GM12874 (cell line): ENCODE measurements around the gene IGSF9.

ENCODE experiments used
- TF ChIP-seq, protein P1 (sequence below): IDR thresholded peaks from 2 replicates; pipeline ENCODE4 v1.5.1; 2011; ENCODE audit warnings: low read depth, mild to moderate bottlenecking, control low read depth, low read length, moderate library complexity; ENCODE audit not compliant: insufficient read depth

IGSF9 gene

DNA sequence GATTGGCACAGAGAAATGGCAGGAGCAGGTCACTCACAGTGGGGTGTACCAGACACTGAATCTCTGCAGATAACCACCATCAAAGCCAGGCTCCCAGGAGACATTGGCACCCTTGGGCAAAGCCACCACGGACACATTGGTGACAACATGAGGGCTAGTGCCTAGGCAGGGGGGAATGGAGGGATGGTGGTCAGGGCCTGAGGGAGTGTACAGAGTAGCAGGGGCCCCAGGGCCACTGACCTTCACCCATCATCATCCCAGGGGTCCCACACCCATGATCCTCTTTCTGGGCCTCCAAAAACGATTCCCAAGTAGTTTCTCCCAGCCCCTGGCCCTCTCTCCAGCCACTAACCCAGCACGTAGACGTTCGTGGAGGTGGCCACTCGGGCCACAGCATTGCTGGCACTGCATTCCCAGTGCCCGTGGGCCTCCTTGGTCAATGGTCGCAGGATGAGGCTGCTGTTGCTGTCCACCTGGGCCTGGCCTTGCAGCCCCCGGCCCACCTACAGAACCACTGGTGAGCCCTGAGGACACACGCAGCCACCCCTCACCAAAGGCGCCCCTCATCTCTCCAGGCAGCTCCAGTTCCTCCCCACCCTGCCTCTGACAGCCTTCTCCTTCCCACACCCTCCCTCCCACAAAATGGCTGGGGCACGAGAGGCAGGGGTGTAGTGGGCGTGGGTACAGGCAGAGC is 14.2 kb downstream of the IGSF9 start:
- TF ChIP-seq, protein P1, sequence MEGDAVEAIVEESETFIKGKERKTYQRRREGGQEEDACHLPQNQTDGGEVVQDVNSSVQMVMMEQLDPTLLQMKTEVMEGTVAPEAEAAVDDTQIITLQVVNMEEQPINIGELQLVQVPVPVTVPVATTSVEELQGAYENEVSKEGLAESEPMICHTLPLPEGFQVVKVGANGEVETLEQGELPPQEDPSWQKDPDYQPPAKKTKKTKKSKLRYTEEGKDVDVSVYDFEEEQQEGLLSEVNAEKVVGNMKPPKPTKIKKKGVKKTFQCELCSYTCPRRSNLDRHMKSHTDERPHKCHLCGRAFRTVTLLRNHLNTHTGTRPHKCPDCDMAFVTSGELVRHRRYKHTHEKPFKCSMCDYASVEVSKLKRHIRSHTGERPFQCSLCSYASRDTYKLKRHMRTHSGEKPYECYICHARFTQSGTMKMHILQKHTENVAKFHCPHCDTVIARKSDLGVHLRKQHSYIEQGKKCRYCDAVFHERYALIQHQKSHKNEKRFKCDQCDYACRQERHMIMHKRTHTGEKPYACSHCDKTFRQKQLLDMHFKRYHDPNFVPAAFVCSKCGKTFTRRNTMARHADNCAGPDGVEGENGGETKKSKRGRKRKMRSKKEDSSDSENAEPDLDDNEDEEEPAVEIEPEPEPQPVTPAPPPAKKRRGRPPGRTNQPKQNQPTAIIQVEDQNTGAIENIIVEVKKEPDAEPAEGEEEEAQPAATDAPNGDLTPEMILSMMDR: no peak

DNA sequence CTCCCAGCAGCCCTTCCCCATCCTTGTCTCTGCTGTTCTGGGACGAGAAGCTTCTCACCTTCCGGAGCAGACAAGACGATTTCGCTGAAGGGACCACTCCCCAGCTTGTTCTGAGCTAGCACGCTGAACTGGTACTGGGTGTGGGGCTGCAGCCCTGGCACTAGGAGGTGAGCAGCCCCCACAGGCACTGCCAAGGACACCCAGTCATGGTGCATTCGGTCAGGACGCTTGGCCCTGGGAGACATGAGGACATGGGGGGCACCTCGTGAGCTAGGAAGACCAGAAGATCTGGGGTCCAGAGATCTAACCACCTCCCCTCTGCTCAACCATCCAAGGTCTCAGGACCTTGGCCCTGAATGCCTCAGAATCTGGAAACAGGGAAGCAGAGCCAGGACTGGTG is 14.8 kb downstream of the IGSF9 start:
- TF ChIP-seq, protein P1: no peak

DNA sequence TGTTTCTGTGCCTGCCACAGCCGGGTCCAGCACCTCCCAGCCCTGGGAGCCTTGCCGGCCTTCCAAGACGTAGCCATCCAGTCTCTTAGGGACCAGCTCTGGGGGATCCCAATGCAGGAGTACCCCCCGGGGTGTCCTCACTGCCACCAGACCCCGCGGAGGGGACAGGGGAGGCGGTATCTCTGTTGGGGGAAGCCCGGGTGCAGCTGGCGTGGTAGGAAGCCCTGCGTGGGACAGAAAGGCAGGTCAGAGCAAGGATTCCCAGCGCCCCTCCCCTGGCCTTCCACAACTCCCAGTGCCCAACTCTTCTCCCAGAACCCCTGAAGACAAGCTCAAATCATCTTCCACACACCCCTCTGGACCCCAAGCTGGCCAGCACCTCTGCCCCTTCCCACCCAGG is 15.2 kb downstream of the IGSF9 start:
- TF ChIP-seq, protein P1: no peak

DNA sequence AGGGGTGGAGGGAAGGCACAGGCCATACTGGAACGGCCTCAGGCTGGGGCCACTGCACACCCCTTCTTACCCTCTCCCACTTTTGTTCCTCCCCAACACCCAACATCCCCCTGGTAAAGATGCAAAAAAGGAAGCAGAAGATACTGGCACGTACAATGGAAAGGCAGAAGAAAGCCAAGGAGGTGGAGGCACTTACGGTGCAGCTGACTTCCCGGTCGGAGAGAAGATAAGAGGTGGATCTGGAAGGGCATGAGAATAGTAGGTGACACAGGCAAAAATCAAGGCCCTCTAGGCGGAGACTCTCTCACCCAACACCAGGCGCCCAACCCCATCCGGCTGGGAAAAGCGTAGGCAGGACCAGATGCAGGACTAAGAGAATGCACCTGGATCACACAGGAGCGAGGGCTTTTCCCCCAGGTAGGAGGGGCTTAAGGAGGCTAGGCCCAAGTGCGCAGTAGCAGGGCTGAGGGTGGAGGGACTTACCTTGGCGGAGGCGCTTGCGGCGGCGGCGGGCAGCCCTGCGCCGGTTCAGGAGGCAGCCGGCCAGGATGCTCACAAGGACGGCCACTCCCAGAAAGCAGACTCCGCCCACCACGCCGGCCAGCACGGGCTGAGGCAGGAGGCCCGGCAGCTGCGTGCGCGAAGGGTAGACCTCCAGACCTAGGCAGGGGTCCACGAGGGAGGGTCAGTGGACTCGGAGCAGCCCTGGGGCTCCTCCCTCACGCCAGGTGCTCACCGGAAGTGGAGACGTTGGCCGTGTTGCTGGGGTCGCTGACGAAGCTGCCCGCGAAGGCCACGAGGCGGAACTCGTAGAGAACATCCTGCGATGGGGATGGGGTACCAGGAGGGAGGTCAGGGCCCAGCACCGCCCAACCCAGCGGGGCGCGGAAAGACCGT is 16.0 kb downstream of the IGSF9 start:
- TF ChIP-seq, protein P1: no peak

DNA sequence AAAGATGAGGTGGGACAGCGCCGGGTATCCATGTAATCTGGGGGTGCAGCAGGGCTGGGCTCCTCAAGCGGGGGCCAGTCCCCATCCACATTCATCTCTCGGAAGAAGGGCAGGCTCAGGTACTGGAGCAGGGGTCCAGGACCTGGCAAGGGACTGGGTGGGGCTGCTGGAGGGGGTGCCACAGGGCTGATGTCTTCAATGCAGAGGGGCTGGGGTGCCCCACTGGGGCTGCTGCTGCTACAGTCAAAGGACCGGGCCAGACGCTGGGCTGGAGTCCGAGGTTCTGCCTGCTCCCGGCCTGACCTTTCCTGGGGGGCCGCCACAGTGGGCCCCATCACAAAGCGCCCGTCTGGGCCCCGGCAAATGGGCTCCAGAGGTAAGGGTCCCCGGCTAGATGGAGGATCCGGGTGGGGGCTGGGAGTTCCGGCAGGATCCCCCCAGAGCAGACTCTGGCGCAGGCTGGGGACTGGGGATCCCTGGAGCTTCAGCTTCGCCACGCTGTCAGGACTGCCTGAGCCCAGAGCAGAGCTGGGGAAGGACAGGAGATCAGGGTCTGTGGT is 16.8 kb downstream of the IGSF9 start:
- TF ChIP-seq, protein P1: no peak

DNA sequence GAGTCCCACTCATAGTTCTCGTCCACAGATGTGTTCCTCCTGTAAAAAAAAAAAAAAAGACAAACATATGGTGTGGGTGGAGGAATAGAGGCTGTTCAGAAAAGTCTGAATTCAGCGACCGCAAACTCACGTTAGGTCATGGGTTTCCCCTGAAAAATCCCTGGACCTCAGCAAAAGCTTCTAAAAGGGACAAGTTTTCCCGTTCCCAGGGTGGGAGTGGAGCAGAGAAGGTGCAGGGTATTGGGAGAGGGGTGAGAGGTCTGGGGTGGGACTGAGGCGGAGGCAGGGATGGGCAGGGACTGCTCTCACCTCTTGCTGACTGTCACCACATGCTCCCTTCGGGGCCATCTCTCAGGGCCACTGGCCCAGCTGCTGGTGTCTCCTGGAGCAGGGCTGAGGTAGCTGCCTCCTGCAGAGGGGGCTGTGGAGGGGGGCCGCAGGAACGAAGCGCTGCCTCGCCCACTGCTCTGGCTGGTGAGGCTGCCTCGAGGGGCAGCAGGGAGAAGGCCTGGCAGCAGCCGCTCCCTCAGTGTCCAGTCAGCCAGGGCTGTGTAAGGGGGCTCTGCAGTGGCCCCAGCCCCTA is 17.5 kb downstream of the IGSF9 start:
- TF ChIP-seq, protein P1: no peak
